ENCODE results near the gene OR9G4.

OR9G4 gene

DNA sequence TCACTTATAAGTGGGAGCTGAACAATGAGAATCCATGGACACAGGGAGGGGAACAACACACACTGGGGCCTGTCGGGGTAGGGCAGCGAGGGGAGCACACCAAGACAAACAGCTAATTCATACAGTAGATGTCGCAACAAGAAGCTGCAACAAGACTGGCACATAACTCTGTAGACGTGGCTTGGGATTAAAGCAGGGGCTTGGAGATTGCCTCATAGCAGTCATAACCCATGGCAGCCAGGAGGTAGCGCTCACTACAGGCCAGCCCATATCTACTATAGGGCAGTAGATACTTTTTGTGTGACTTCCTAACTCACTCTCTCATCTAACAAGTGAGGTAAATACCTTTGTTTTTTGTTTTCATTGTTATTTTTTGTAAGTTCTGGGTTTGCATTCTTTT is 1.7 kb upstream of the OR9G4 start:
- in situ Hi-C loops (cut with MboI; ENCODE audit: low pct_unique_long_range_greater_than_20kb, low sequenced_read_pairs, unreplicated experiment), result no loop called here
- TF ChIP-seq, protein P1, sequence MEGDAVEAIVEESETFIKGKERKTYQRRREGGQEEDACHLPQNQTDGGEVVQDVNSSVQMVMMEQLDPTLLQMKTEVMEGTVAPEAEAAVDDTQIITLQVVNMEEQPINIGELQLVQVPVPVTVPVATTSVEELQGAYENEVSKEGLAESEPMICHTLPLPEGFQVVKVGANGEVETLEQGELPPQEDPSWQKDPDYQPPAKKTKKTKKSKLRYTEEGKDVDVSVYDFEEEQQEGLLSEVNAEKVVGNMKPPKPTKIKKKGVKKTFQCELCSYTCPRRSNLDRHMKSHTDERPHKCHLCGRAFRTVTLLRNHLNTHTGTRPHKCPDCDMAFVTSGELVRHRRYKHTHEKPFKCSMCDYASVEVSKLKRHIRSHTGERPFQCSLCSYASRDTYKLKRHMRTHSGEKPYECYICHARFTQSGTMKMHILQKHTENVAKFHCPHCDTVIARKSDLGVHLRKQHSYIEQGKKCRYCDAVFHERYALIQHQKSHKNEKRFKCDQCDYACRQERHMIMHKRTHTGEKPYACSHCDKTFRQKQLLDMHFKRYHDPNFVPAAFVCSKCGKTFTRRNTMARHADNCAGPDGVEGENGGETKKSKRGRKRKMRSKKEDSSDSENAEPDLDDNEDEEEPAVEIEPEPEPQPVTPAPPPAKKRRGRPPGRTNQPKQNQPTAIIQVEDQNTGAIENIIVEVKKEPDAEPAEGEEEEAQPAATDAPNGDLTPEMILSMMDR (IDR thresholded peaks at IDR 0.05; ENCODE audit: extremely low read depth, insufficient read depth, missing control alignments), result no peak
- no peak for DNase-seq (ENCODE audit: low spot score)

DNA sequence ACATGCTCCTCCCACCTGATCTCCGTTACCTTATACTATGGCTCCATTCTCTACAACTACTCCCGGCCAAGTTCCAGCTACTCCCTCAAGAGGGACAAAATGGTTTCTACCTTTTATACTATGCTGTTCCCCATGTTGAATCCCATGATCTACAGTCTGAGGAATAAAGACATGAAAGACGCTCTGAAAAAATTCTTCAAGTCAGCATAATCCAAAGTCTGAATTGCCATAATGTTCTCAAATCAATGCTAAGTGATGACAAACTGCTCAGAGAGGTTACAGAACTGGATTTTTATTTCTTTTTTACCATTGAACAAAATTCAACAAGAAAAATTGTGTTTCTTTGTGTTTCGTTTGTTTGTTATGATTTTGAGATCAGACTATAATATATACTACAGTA is 7.6 kb downstream of the OR9G4 start:
- TF ChIP-seq, protein P1 (IDR thresholded peaks at IDR 0.05; ENCODE audit: extremely low read depth, insufficient read depth, missing control alignments), result no peak
- in situ Hi-C loops (cut with MboI; ENCODE audit: low pct_unique_long_range_greater_than_20kb, low sequenced_read_pairs, unreplicated experiment), result no loop called here
- DNase-seq (ENCODE audit: low spot score), result no peak

DNA sequence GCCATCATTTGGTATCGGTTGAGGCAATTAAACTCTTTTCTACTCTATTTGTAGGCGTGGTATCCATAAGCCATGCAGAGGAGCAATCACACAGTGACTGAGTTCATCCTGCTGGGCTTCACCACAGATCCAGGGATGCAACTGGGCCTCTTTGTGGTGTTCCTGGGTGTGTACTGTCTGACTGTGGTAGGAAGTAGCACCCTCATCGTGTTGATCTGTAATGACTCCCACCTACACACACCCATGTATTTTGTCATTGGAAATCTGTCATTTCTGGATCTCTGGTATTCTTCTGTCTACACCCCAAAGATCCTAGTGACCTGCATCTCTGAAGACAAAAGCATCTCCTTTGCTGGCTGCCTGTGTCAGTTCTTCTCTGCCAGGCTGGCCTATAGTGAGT is 8.4 kb downstream of the OR9G4 start:
- no peak for DNase-seq (ENCODE audit: low spot score)
- in situ Hi-C loops (cut with MboI; ENCODE audit: low pct_unique_long_range_greater_than_20kb, low sequenced_read_pairs, unreplicated experiment), result no loop called here
- TF ChIP-seq, protein P1 (IDR thresholded peaks at IDR 0.05; ENCODE audit: extremely low read depth, insufficient read depth, missing control alignments), result no peak

DNA sequence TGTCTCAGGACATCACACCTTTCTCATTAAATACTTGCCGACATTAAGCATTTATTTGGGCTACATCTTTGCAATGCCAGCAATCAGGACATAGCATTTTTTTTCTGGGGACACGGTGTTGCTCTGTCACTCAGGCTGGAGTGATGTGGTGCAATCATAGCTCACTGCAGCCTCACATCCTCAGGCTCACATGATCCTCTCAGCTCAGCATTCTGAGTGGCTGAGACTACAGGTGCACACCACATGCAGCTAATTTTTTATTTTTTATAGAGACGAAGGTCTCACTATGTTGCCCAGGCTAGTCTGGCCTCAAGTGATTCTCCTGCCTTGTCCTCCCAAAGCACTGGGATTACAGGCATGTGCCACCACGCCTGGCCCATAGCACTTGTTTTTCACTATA is 28.0 kb downstream of the OR9G4 start:
- no peak for DNase-seq (ENCODE audit: low spot score)
- TF ChIP-seq, protein P1 (IDR thresholded peaks at IDR 0.05; ENCODE audit: extremely low read depth, insufficient read depth, missing control alignments), result no peak
- in situ Hi-C loops (cut with MboI; ENCODE audit: low pct_unique_long_range_greater_than_20kb, low sequenced_read_pairs, unreplicated experiment), result no loop called here

DNA sequence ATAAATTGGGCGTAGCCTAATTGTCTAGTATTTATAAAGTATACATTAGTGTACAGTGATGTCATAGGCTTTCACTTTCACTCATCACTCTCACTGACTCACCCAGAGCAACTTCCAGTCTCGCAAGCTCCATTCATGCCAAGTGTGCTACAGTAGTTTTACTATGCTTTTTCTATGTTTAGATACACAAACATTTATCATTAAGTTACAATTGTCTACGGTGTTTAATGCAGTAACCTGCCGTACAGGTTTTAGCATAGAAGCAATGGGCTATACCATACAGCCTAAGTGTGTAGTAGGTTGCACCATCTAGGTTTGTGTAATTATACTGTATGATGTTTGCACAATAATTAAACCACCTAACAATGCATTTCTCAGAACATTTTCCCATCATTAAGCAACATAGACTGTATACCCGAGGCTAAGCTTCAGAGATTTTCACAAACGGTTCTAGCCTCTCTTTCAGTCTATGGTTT is 32.1 kb downstream of the OR9G4 start:
- TF ChIP-seq, protein P1 (IDR thresholded peaks at IDR 0.05; ENCODE audit: extremely low read depth, insufficient read depth, missing control alignments), result no peak
- in situ Hi-C loops (cut with MboI; ENCODE audit: low pct_unique_long_range_greater_than_20kb, low sequenced_read_pairs, unreplicated experiment), result no loop called here
- DNase-seq (ENCODE audit: low spot score), result no peak

DNA sequence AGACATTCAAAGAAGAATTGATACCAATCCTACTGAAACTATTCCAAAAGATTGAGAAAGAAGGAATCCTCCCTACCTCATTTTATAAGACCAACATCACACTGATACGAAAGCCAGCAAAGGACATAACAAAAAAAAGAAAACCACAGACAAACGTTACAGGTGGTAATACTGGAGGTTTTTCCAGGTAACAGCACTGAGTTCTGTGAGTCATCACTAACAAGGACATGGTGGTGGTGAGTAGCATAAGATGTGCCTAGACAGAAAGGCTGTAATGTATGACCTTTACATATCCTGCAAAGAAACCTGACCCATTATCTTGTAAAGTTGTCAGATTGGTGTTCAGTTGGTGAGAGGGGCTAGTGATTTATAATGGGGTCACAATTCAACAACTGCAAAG is 34.3 kb downstream of the OR9G4 start:
- in situ Hi-C loops (cut with MboI; ENCODE audit: low pct_unique_long_range_greater_than_20kb, low sequenced_read_pairs, unreplicated experiment), result no loop called here

More for the DNA sequence above, 34.3 kb downstream of the OR9G4 start:
- DNase-seq (ENCODE audit: low spot score), result no peak
- TF ChIP-seq, protein P1 (IDR thresholded peaks at IDR 0.05; ENCODE audit: extremely low read depth, insufficient read depth, missing control alignments), result no peak
